B cell (primary cell): ENCODE measurements around the gene AMMECR1. TPM values are rescaled to one million over a fixed set of nuclear protein-coding genes. Genes with fewer than 3 reads are reported as not detected.

Experiments
- ATAC-seq: fragments of 200-7000 bp; cut with Tn5 transposase; one replicate; pipeline ENCODE4 v1.10.0; 2021; ENCODE audit warnings: low read depth, mild to moderate bottlenecking, moderate number of reproducible peaks, moderate library complexity
- CTCF ChIA-PET: fragments of 350-600 bp; sonication (Branson Sonifier 250); formaldehyde crosslinking; loops from one replicate; lab custom pipeline; 2021; ENCODE audit warnings: antibody characterized with exemption, inconsistent platforms; lab: Charles Lee
- POLR2A ChIA-PET: fragments of 350-600 bp; sonication (Branson Sonifier 250); formaldehyde crosslinking; loops from one replicate; lab custom pipeline; 2021; ENCODE audit warnings: antibody characterized with exemption; lab: Charles Lee
- DNase-seq: peaks from one replicate; pipeline ENCODE4 v3.0.0; 2013
- H2AFZ ChIP-seq: 2 replicates; pipeline ENCODE4 v1.6.1; 2012; ENCODE audit warnings: mild to moderate bottlenecking, low read depth, low read length; ENCODE audit not compliant: insufficient read depth, poor library complexity, severe bottlenecking
- H3K27ac ChIP-seq, 2 donors: 1 replicate in 1 of 2; 2 replicates in 1 of 2; pipeline ENCODE4 v1.5.1; 2012 to 2013; ENCODE audit warnings: low read length in 2 of 2, mild to moderate bottlenecking in 2 of 2, moderate library complexity in 1 of 2
- H3K27me3 ChIP-seq, 4 experiments: fragments of 200-600 bp in 1 of 4; sonication (generic) in 1 of 4; replicated peaks in 1 of 4; 1 replicate in 2 of 4; 2 replicates in 2 of 4; pipeline versions ENCODE4 v1.6.1 to v1.7.0; 2013 to 2016; ENCODE audit warnings: low read length in 3 of 4, mild to moderate bottlenecking in 2 of 4, mixed read lengths in 1 of 4, moderate library complexity in 1 of 4; ENCODE audit not compliant: insufficient read depth in 4 of 4, control insufficient read depth in 3 of 4; ENCODE audit errors: control extremely low read depth in 1 of 4
- H3K36me3 ChIP-seq, 2 experiments: replicated peaks in 1 of 2; 1 replicate in 1 of 2; 2 replicates in 1 of 2; pipeline versions ENCODE4 v1.6.1 to v1.7.1; 2013; ENCODE audit warnings: low read length in 1 of 2; ENCODE audit not compliant: insufficient read depth in 2 of 2, control insufficient read depth in 1 of 2; ENCODE audit errors: control extremely low read depth in 1 of 2, extremely low read depth in 1 of 2
- H3K4me1 ChIP-seq, 2 donors: fragments of 200-600 bp in 1 of 2; sonication (generic) in 1 of 2; 1 replicate in 1 of 2; 2 replicates in 1 of 2; pipeline versions ENCODE4 v1.5.1 to v1.6.1; 2013 to 2017; ENCODE audit warnings: low read length in 2 of 2; ENCODE audit not compliant: control insufficient read depth in 2 of 2, insufficient read depth in 2 of 2
- H3K4me2 ChIP-seq: replicated peaks from 2 replicates; pipeline ENCODE3; 2012; ENCODE audit warnings: mild to moderate bottlenecking, low read depth, low read length; ENCODE audit not compliant: poor library complexity, severe bottlenecking
- H3K4me3 ChIP-seq, 5 experiments: fragments of 200-600 bp in 1 of 5; sonication (generic) in 1 of 5; 1 replicate in 3 of 5; 2 replicates in 2 of 5; pipeline versions ENCODE4 v1.5.1 to v1.7.0; 2011 to 2016; ENCODE audit warnings: low read length in 4 of 5, mild to moderate bottlenecking in 4 of 5, low read depth in 2 of 5, control low read depth in 1 of 5, moderate library complexity in 1 of 5; ENCODE audit not compliant: insufficient read depth in 1 of 5; ENCODE audit errors: control extremely low read depth in 1 of 5, extremely low read depth in 1 of 5
- H3K79me2 ChIP-seq: fragments of 200-600 bp; sonication (generic); one replicate; pipeline ENCODE4 v1.6.0; 2016; ENCODE audit warnings: low read length; ENCODE audit not compliant: control insufficient read depth, insufficient read depth
- H3K9ac ChIP-seq: fragments of 200-600 bp; sonication (generic); 2 replicates; pipeline ENCODE4 v1.6.1; 2017; ENCODE audit warnings: mild to moderate bottlenecking, low read length, moderate library complexity
- H3K9me3 ChIP-seq, 3 donors: one replicate each; pipeline versions ENCODE4 v1.6.1 to v1.7.1; 2013; ENCODE audit warnings: low read length in 2 of 3; ENCODE audit not compliant: control insufficient read depth in 2 of 3, insufficient read depth in 1 of 3; ENCODE audit errors: control extremely low read depth in 1 of 3
- H4K20me1 ChIP-seq: 2 replicates; pipeline ENCODE4 v1.6.0; 2012; ENCODE audit warnings: mild to moderate bottlenecking, low read length; ENCODE audit not compliant: insufficient read depth, control insufficient read depth, poor library complexity, severe bottlenecking
- H3K27ac Mint-ChIP-seq: one replicate; pipeline ENCODE4 v1.8.0; 2021; ENCODE audit warnings: mixed read lengths
- H3K27me3 Mint-ChIP-seq: one replicate; pipeline ENCODE4 v1.8.0; 2021; ENCODE audit warnings: mixed read lengths
- H3K4me1 Mint-ChIP-seq: one replicate; pipeline ENCODE4 v1.8.0; 2021; ENCODE audit warnings: mixed read lengths
- H3K4me3 Mint-ChIP-seq: one replicate; pipeline ENCODE4 v1.8.0; 2021; ENCODE audit warnings: mixed read lengths
- H3K9me3 Mint-ChIP-seq: one replicate; pipeline ENCODE4 v1.8.0; 2022; ENCODE audit warnings: mixed read lengths; ENCODE audit not compliant: insufficient read depth
- CTCF ChIP-seq: fragments of 200-600 bp; IDR thresholded peaks from one replicate; pipeline ENCODE4 v1.8.0; 2022; ENCODE audit warnings: antibody characterized with exemption, mild to moderate bottlenecking
- EZH2 ChIP-seq: IDR thresholded peaks from 2 replicates; pipeline ENCODE4 v1.6.1; 2012; ENCODE audit warnings: borderline replicate concordance, low read depth, mild to moderate bottlenecking, moderate library complexity, low read length; ENCODE audit not compliant: insufficient read depth, poor library complexity, severe bottlenecking
- WGBS: methylation state at CpG from one replicate; pipeline ENCODE4 v1.1.5; 2013; ENCODE audit warnings: missing lambda C conversion rate; ENCODE audit not compliant: insufficient coverage; 5-methylcytosine and 5-hydroxymethylcytosine counted together
- intact Hi-C: fragments of 100-400 bp; cut with micrococcal nuclease; formaldehyde crosslinking; loops from one replicate; pipeline ENCODE4 v1.10.0; 2022
- polyA plus RNA-seq: library from polyadenylated mRNA; depleted of rRNA; stranded (reverse); fragments of >200 nt; gene quantifications from 2 replicates; pipeline ENCODE4 v1.2.3, GENCODE V29; 2012
- total RNA-seq, 2 donors: library from RNA; stranded (reverse); fragments of 120-200 nt in 1 of 2; gene quantifications; 1 replicate in 1 of 2; 2 replicates in 1 of 2; pipeline versions ENCODE4 v1.2.3 to v1.2.4, GENCODE V29; 2013 to 2022

The AMMECR1 gene
- total and polyA plus RNA-seq, 2 donors (not counting 1 experiment from before 2014, with no cell fraction given): 5.7 to 12.7 TPM

- H3K4me1 ChIP-seq: no peaks in the 10 kb centered on the region
- H3K36me3 ChIP-seq: no peaks in the 10 kb centered on the region
- ATAC-seq (no peak), DNase-seq (no peak)
- POLR2A ChIA-PET: no interaction called here
- no peaks in the 10 kb centered on the region for H3K9me3 ChIP-seq
- no peak for TF ChIP-seq CTCF
- TF ChIP-seq EZH2: no peak
- no peaks in the 10 kb centered on the region for H3K79me2 ChIP-seq
- CTCF ChIA-PET: no interaction called here
- H3K4me3 ChIP-seq: no peak overlapping the region
- no peaks in the 10 kb centered on the region for H4K20me1 ChIP-seq
- H3K9ac ChIP-seq: no peak overlapping the region
- peaks cover 19% of the 10 kb centered on the region for H3K4me1 Mint-ChIP-seq
- no peak overlapping the region for H3K4me2 ChIP-seq
- H3K27me3 ChIP-seq: no peaks in the 10 kb centered on the region
- WGBS: no CpG with 5 or more reads among the region's 1 CpG
- no peak overlapping the region for H3K27ac Mint-ChIP-seq
- no peaks in the 10 kb centered on the region for H3K9me3 Mint-ChIP-seq
- H3K27me3 Mint-ChIP-seq: no peaks in the 10 kb centered on the region
- H3K4me3 Mint-ChIP-seq: no peak overlapping the region
- H2AFZ ChIP-seq: no peak overlapping the region
- no peak overlapping the region for H3K27ac ChIP-seq
- intact Hi-C loops: no loop called here
Observed at GRCh38 chrX:110251961-110252360, 65.9 kb downstream of the AMMECR1 start.

- Histone ChIP-seq H3K9me3 (no peaks in the 10 kb centered on the region), H3K9ac (no peak overlapping the region), H3K4me2 (no peak overlapping the region), H3K4me3 (no peak overlapping the region), H3K27ac (no peak overlapping the region), H3K4me1 (no peaks in the 10 kb centered on the region), H3K36me3 (no peaks in the 10 kb centered on the region), H3K27me3 (no peaks in the 10 kb centered on the region), H4K20me1 (no peaks in the 10 kb centered on the region), H3K79me2 (no peaks in the 10 kb centered on the region), H2AFZ (no peak overlapping the region)
- CTCF ChIA-PET: no interaction called here
- ATAC-seq: no peak
- POLR2A ChIA-PET: no interaction called here
- no CpG with 5 or more reads among the region's 1 CpG for WGBS
- no peaks in the 10 kb centered on the region for H3K27me3 Mint-ChIP-seq
- no peaks in the 10 kb centered on the region for H3K9me3 Mint-ChIP-seq
- no peak overlapping the region for H3K27ac Mint-ChIP-seq
- DNase-seq: no peak
- H3K4me1 Mint-ChIP-seq: peaks cover 23% of the 10 kb centered on the region
- TF ChIP-seq CTCF (no peak), EZH2 (no peak)
- no peak overlapping the region for H3K4me3 Mint-ChIP-seq
- intact Hi-C loops: no loop called here
Observed at GRCh38 chrX:110251526-110251925, 66.4 kb downstream of the AMMECR1 start.
